NOMO-1 treated with dmso at 0.1 percent for 144 hours (cell line): Measurements from ENCODE around the gene ALDH3B2.

Experiments used
- DNase-seq: peaks from one replicate; lab custom pipeline; 2025; ENCODE audit not compliant: unreplicated experiment; lab: John Stamatoyannopoulos, UW

The ALDH3B2 gene

GRCh38 chr11:67615728-67616430 lies 58.5 kb downstream of the ALDH3B2 start:
- DNase-seq: no peak

GRCh38 chr11:67614730-67615714 lies 59.4 kb downstream of the ALDH3B2 start:
- DNase-seq: no peak

GRCh38 chr11:67613960-67614715 lies 60.3 kb downstream of the ALDH3B2 start:
- DNase-seq: peak; percentile 56

- no peak for DNase-seq
These were observed 61.0 kb downstream of the ALDH3B2 start for GRCh38 chr11:67613313-67613959.

GRCh38 chr11:67612751-67613150 lies 61.7 kb downstream of the ALDH3B2 start:
- no peak for DNase-seq
